Esophagus mucosa (tissue), 1 donor: ENCODE data around the gene UBE2H. TPM values are rescaled to one million over a fixed set of nuclear protein-coding genes. Genes with fewer than 3 reads are reported as not detected.
"Not testable (repeated sequence)": the region's sequence is repeated elsewhere in the genome, so short reads cannot be mapped to it uniquely, and the experiment has no call there.

ENCODE experiments used
- ATAC-seq: fragments of 200-7000 bp; cut with Tn5 transposase; one replicate; pipeline ENCODE4 v1.9.1; 2020
- total RNA-seq: library from RNA; stranded (reverse); gene quantifications from one replicate; pipeline ENCODE4 v1.2.4, GENCODE V29; 2023
- donor health status: DM: yes; HTN: yes; CAD: no.

Gene UBE2H
- total RNA-seq, 1 donor from 2014 or later: 98.3 TPM

DNA sequence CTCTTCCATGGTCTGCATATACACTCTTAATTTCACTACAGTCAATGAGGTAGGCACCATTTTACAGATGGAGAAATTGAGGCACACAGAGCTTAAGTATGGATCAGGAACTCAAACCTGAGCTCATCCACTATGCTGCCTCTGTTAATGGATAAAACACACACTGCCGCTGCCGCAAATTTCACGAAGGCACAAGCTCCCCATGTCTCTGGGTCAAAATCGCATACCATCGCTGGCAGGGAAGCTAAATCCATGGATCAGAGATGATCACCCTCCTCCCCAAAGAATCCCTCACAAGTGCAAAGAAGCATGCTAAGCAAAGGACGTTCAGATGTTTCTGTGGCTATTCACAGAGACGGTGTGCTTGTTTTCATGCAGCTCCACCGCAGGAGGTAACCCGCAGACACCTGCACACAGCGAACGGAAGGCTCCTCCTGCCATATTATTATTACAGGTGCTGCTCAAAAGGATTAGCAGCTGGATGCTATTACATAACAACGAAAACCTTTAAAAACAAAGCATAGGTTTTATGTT is 109.3 kb downstream of the UBE2H start:
- ATAC-seq: no peak

DNA sequence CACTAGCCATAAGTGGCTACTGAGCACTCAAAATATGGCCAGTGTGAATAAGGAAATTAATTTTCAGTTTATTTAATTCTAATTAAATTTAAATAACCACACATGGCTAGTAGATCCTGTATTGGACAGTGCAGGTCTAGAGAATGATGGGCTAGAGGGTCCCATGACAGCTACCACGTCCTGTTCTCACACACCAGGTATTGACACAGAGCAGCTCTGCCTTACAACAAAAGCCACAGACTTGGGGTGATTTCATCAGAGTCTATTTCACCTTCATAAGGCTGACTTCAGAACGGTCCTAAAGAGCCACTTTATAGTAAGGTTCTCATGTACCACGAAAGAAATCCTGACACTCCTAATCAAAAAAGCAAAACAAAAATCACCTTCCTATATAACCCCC is 111.3 kb downstream of the UBE2H start:
- ATAC-seq: peak; percentile 7

DNA sequence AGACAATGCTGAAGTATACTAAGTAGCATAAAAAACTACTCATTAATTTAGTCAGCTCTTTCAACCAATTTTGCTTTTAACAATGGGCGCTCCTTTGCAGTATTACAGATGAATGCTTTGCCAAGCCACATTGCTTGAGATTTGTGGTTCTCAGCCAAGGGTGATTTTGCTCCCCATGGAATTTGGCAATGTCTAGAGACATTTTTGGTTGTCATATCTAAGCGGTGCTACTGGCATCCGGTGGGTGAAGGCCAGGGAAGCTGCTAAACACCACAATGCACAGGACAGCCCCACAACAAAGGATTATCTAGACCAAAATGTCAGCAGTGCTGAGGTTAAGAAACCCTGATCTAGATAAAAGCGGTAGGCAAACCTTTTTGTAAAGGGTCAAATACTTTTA is 112.0 kb downstream of the UBE2H start:
- ATAC-seq: peak; percentile 19

GRCh38 chr7:129836983-129837382 is 115.8 kb downstream of the UBE2H start:
- ATAC-seq: no peak

GRCh38 chr7:129835569-129835968 is 117.2 kb downstream of the UBE2H start:
- ATAC-seq: no peak

- not testable (repeated sequence) for ATAC-seq
These were observed 119.4 kb downstream of the UBE2H start for GRCh38 chr7:129833353-129833752.

DNA sequence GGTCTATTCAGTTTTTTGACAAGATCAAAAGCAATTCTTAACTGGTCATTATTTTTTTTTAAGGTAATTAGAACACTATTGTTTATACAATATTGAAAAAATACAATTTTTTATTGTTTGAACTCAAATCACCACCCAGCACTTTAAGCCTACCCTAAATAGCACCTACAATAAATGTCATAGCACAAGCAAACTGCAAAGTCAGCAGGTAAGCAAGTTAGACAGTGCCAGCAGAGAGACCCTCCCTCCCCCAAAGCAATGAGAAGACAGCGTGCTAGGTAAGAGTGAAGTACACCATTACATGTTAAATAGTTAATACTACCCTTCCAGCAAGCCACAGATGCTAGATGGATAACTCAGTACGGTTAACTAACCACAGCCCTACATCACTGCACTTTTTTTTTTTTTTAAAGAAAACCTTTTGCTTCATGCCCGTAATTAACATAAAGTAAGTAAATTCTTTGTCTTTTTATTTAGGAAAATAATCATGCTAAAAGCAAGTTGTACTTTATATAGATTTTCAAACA is 120.0 kb downstream of the UBE2H start:
- no peak for ATAC-seq

DNA sequence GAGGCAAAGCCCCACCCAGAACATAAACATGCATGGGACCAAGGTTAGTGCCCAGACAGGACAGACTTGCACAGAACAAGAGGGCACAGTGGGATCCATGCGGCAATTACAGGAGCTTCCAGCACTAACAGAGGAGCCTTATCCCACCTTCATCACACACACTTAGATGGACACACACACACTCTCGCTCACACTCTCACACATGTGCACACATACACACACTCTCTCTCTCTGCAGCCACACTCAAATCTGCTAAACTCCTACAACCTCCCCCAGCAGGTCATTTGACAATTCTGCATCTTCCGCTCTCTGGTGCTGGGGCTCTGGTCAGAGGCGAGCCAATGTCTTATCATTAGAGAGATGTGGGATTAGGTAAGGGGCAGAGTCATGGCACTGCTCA is 120.5 kb downstream of the UBE2H start:
- ATAC-seq: no peak

DNA sequence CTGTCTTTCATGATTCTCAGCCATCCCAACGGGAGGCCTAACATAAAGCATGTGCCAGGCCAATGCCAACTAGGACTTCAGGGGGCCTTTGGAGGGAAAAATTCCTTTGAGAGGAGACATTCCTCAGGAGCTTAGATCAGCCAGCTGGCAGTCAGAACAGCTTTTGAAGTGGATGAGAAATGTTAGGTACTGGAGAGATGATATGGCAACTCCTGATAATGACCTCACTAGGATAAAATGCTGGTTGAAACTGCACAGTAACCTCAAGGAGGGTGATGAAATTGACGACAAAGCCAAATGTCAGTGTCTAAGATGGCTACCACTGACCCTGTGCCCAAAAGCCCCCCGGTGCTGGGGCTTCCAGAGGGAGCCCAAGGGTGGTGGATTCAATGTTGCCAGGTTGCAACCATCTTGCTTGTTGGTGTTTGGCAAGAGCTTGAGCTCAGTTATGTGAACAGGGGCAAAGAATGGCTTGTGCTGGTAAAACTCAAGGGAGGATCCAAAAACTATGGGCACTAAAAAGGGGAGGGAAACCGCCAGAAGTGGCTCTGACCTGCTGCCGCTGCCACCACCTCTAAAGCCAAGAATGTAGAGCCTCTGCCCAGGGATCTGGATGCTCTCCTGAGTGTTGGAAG is 121.2 kb downstream of the UBE2H start:
- no peak for ATAC-seq

GRCh38 chr7:129830949-129831348 is 121.8 kb downstream of the UBE2H start:
- ATAC-seq: no peak

- peak; percentile 15 for ATAC-seq
These were observed 122.8 kb downstream of the UBE2H start for GRCh38 chr7:129829737-129830631.

GRCh38 chr7:129828989-129829736 is 123.6 kb downstream of the UBE2H start:
- no peak for ATAC-seq

- no peak for ATAC-seq
These were observed 124.5 kb downstream of the UBE2H start for GRCh38 chr7:129828078-129828762.

GRCh38 chr7:129827467-129827990 is 125.2 kb downstream of the UBE2H start:
- no peak for ATAC-seq

DNA sequence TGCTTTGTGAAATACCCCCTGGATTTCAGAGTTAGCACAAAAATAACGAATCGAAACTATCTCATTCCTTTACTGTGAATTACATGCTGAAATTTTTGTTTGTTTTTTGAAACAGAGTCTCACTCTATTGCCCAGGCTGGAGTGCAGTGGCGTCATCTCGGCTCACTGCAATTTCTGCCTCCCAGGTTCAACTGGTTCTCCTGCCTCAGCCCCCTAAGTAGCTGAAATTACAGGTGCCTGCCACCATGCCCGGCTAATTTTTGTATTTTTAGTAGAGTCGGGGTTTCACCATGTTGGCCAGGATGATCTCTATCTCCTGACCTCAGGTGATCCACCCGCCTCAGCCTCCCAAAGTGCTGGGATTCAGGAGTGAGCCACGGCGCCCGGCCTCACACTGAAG is 125.9 kb downstream of the UBE2H start:
- ATAC-seq: not testable (repeated sequence)

- peak; percentile 84 for ATAC-seq
These were observed 127.4 kb downstream of the UBE2H start for GRCh38 chr7:129825209-129825970.

DNA sequence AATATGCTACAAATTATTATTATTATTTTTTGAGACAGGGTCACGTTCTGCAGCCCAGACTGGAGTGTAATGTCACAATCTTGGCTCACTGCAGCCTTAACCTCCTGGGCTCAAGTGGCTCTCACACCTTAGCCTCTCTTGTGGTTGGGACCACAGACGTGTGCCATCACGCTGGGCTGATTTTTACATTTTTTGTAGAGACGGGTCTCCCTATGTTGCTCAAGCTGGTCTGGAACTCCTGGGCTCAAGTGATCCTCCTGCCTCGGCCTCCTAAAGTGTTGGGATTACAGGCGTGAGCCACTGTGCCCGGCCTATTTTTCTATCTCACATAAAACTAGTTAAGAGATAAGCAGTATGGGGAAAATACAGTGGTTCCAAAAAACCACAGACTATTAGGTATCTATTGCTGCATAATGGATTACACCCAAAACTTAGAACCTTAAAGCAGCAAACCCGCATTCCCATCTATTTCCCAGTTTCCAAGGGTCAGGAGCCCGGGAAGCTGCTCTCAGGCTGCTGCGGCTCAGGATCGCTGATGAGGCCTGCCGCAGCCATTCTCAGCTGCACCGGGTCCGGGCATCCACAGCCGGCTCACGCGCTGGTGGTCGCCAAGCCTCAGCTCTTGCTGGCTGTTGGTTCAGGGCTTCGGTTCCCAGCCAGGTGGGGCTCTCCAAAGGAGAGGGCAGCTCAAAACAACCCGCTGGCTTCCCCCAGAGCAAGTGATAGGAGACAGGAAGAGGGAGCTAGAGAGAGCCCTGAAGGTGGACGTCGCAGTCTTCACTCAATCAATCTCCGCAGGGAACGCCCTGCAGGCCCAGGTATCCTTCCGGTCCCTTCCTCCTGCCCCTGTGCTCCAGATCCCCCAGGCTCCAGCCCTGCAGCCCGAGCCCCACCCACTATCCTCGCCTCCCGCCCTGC is 128.2 kb downstream of the UBE2H start:
- peak; percentile 39 for ATAC-seq

DNA sequence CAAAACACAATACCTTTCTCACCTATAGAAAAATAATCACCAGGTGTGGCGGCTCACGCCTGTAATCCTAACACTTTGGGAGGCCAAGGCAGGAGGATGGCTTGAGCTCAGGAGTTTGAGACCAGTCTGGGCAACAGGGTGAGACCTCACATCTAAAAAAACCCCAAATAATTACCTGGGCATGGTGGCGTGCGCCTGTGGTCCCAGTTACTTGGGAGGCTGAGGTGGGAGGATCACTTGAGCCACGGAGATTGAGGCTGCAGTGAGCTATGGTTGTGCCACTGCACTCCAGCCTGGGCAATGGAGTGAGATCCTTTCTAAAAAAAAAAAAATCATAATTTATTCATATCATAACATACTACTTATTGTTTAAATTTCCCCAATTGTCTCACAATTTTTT is 129.6 kb downstream of the UBE2H start:
- not testable (repeated sequence) for ATAC-seq

GRCh38 chr7:129821476-129821875 is 131.3 kb downstream of the UBE2H start:
- no peak for ATAC-seq

DNA sequence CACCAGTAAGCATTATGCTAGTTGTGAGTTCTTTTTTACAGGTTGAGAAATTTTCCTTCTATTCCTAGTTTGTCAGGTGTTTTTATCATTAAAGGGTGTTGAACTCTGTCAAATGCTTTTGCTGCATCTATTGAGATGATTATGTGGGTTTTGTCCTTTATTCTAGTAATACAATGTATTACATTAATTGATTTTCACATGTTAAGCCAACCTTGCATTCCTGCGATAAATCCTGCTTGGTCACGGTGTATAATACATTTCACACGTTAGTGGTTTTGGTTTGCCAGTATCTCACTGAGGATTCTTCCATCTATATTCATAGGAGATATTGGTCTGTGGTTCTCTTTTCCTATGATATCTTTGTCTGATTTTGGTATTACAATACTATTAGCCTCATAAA is 136.0 kb downstream of the UBE2H start:
- no peak for ATAC-seq
